Stimulated activated naive CD8-positive, alpha-beta T cell treated with anti-CD3 and anti-CD28 coated beads, Interleukin-15, Interleukin-2, amounts not matched to agents 100 U/mL and 50 U/mL, for 24 hours (primary cell): Measurements from ENCODE around the gene CD84.
"Not testable (repeated sequence)": the region's sequence is repeated elsewhere in the genome, so short reads cannot be mapped to it uniquely, and the experiment has no call there.

ENCODE experiments used
- ATAC-seq: fragments of 150-1000 bp; cut with Tn5 transposase; one replicate; pipeline ENCODE4 v1.10.0; 2021
- DNase-seq: peaks from one replicate; pipeline ENCODE4 v3.0.0; 2021

The CD84 gene

DNA sequence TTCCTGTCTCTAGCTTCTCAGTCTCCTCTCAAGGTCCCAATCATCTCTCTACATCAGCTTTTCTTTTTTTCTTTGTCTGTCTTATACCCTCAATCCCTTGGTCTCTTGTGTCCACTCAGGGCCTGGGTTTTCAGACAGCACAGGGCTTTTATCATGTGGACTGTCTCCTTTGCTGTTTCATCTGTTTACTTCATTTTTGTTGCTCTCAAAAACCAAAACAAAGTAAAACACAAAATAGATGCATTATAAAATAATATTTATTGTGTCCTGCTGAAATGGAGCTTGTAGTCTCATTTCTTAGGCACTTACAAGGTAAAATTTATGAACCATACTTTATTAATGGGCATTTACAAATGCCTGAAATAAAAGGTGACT, 38.5 kb downstream of the CD84 start:
- DNase-seq (no peak), ATAC-seq (no peak)

GRCh38 chr1:160539990-160540858, 39.1 kb downstream of the CD84 start:
- DNase-seq (peak; percentile 43), ATAC-seq (peak; percentile 91)

DNA sequence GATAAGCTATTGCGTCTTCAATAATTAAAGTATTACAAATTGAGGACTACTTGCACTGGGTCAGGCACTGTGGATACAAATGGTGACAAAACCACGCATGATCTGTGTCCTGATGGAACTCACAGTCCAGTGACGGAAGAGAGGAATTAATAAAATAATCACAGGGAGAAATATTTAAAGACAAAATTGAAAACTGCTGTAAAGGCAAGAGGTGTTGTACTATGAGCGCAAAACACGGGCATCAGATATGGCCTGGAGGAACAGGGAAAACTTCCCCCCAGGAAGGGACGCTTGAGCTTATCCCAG, 39.7 kb downstream of the CD84 start:
- DNase-seq (no peak), ATAC-seq (no peak)

- ATAC-seq (no peak), DNase-seq (no peak)
These were observed 40.2 kb downstream of the CD84 start for GRCh38 chr1:160538985-160539651.

GRCh38 chr1:160537714-160538665, 41.3 kb downstream of the CD84 start:
- DNase-seq (no peak), ATAC-seq (no peak)

- DNase-seq (no peak), ATAC-seq (no peak)
These were observed 44.3 kb downstream of the CD84 start for GRCh38 chr1:160534823-160535605.

DNA sequence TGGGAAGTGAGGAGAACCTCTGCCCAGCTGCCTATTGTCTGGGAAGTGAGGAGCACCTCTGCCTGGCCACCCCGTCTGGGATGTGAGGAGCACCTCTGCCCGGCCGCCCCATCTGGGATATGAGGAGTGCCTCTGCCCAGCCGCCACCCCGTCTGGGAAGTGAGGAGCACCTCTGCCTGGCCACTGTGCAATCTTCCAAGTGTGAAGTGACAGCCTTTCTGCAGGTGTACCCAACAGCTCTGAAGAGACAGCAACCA, 46.8 kb downstream of the CD84 start:
- not testable (repeated sequence) for DNase-seq, ATAC-seq

DNA sequence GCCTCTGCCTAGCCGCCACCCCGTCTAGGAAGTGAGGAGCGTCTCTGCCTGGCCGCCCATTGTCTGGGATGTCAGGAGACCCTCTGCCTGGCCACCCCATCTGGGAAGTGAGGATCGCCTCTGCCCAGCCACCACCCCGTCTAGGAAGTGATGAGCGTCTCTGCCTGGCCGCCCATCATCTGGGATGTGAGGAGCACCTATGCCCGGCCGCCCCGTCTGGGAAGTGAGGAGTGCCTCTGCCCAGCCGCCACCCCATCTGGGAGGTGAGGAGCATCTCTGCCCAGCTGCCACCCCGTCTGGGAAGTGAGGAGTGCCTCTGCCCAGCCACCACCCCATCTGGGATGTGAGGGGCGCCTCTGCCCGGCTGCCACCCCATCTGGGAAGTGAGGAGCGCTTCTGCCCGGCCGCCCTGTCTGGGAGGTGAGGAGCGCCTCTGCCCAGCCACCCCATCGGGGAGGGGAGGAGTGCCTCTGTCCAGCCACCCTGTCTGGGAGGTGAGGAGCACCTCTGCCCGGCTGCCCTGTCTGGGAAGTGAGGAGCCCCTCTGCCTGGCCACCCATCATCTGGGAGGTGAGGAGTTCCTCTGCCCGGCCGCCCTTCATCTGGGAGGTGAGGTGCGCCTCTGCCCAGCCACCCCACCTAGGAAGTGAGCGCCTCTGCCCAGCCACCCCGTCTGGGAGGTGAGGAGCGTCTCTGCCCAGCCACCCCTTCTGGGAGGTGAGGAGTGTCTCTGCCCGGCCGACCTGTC, 47.3 kb downstream of the CD84 start:
- not testable (repeated sequence) for DNase-seq, ATAC-seq

- not testable (repeated sequence) for DNase-seq, ATAC-seq
These were observed 49.8 kb downstream of the CD84 start for GRCh38 chr1:160529401-160529952.

DNA sequence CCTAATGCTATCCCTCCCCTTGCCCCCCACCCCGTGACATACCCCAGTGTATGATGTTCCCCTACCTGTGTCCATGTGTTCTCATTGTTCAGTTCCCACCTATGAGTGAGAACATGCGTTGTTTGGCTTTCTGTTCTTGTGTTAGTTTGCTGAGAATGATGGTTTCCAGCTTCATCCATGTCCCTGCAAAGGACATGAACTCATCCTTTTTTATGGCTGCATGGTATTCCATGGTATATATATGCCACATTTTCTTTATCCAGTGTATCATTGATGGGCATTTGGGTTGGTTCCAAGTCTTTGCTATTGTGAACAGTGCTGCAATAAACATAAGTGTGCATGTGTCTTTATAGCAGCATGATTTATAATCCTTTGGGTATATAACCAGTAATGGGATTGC, 55.5 kb downstream of the CD84 start:
- not testable (repeated sequence) for ATAC-seq, DNase-seq

DNA sequence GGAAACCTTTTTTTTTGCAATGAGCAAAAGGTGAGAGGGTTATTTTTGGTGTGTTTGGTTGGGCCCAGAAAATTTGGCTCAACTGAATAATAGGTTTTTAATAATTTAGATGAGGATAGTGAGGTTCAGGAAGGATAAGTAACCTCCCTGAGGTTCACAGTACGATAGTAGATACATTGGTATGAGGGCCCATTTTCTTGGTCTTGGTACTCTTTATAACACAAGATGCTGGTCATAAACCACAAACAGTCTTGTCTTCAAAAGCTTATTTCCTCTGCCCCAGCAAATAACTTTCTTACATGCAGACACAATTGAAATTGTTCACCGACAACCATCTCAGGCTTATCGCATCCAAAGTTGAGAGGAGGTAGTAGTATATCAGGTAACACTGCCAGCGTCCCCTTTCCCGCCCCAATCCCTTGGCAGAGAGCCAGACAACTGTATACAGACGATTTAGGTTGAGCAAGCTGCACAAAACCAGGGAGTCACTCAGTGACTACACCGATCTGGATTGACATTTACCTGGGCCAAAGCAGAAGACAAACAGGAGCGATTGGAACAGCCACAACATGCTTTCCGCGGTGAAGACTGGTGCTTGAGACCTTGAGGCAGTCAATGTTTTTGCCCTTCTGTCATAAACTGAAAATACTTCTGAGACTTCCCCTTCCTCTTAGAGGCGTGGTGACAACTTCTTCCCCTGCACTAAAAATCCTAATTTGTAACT, 56.5 kb downstream of the CD84 start, which contains the start of gene SLAMF6:
Gene SLAMF6, minus strand, starts transcription at position 634 of the 724 bp plus-strand sequence. Its CDS starts 63 bp downstream, at position 571.
- DNase-seq (peak; percentile 73), ATAC-seq (peak; percentile 50)

GRCh38 chr1:160522136-160522535, 57.2 kb downstream of the CD84 start:
- no peak for ATAC-seq

GRCh38 chr1:160521554-160521953, 57.7 kb downstream of the CD84 start:
- ATAC-seq, result no peak
- DNase-seq, result no peak

More at GRCh38 chr1:160522136-160522535, 57.2 kb downstream of the CD84 start:
- DNase-seq, result no peak

GRCh38 chr1:160520999-160521398, 58.3 kb downstream of the CD84 start:
- ATAC-seq, result peak; percentile 8

DNA sequence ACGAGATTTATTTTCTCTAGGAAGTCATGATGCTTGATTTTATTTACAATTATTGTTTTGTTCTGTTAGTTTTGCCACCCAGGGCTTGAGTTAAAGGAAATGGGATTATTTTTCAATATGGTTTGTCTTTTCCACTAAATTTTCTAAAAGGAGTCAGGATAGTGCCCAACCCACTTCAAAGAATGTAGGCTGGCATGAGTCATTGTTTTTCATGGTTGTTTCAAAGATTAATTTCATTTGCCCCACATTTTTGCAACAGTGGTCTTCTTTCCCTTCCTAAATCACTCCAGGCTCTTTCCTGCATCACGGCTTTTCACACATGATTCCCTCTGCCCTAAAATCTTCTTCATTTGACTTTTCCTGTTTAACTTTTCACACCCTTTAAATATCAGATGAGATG, 58.7 kb downstream of the CD84 start:
- DNase-seq (no peak), ATAC-seq (no peak)

More at GRCh38 chr1:160520999-160521398, 58.3 kb downstream of the CD84 start:
- DNase-seq, result no peak

- DNase-seq (no peak), ATAC-seq (peak; percentile 74)
These were observed 59.5 kb downstream of the CD84 start for GRCh38 chr1:160519642-160520435.

DNA sequence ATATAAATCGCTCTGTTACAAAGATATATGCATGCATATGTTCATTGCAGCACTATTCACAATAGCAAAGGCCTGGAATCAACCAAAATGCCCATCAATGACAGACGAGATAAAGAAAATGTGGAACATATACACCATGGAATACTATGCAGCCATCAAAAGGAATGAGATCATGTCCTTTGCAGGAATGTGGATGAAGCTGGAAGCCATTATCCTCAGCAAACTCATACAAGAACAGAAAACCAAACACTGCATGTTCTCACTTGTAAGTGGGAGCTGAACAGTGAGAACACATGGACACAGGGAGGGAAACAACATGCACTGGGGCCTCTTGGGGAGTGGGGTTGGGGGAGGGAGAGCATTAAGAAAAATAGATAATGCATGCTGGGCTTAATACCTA, 61.8 kb downstream of the CD84 start:
- not testable (repeated sequence) for ATAC-seq, DNase-seq

DNA sequence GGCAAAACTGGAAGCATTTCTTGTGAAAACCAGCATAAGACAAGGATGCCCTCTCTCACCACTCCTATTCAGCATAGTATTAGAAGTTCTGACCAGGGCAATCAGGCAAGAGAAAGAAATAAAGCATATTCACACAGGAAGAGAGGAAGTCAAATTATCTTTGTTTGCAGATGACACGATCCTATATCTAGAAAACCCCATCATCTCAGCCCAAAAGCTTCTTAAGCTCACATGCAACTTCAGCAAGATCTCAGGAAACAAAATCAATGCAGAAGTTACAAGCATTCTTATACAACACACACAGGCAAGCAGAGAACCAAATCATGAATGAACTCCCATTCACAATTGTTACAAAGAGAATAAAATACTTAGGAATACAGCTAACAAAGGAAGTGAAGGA, 63.4 kb downstream of the CD84 start:
- ATAC-seq, DNase-seq: not testable (repeated sequence)

DNA sequence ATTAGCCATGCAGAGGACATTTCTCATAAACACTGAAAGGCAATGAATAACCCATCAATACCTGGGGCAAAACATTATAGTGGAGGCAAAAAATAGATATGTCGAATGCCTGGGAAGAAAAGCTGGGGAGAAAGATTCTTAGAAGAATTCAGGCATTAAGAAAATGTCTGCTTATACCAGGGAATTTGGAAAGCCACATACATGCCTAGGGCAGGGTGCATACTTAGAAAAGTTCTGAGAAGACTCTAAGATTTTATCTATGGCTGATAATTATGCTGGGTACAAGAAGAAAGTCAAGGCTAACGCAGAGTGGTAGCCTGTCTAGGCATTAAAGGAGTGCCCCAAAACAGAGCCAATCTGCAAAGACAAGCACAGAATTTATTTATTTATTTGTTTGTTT, 74.6 kb downstream of the CD84 start:
- DNase-seq (no peak), ATAC-seq (no peak)
